Measurements from ENCODE around the gene CD300H. TPM values are rescaled to one million over a fixed set of nuclear protein-coding genes. Genes with fewer than 3 reads are reported as not detected.

The CD300H gene
- total RNA-seq, 1 experiment from 2014 or later: not detected

GRCh38 chr17:74536890-74537289 lies 30.4 kb downstream of the CD300H start (continued):
- no peak for TF ChIP-seq POLR2A (IDR thresholded peaks at IDR 0.05; ENCODE audit: borderline replicate concordance, extremely low read depth, insufficient read depth, insufficient read length)
- TF ChIP-seq JUND (IDR thresholded peaks at IDR 0.05): no peak
- TF ChIP-seq, protein P1, sequence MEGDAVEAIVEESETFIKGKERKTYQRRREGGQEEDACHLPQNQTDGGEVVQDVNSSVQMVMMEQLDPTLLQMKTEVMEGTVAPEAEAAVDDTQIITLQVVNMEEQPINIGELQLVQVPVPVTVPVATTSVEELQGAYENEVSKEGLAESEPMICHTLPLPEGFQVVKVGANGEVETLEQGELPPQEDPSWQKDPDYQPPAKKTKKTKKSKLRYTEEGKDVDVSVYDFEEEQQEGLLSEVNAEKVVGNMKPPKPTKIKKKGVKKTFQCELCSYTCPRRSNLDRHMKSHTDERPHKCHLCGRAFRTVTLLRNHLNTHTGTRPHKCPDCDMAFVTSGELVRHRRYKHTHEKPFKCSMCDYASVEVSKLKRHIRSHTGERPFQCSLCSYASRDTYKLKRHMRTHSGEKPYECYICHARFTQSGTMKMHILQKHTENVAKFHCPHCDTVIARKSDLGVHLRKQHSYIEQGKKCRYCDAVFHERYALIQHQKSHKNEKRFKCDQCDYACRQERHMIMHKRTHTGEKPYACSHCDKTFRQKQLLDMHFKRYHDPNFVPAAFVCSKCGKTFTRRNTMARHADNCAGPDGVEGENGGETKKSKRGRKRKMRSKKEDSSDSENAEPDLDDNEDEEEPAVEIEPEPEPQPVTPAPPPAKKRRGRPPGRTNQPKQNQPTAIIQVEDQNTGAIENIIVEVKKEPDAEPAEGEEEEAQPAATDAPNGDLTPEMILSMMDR (IDR thresholded peaks at IDR 0.05 in 2 of 3, conservative IDR thresholded peaks at IDR 0.05 in 1 of 3; ENCODE audit: borderline replicate concordance in 1 of 3, insufficient read depth in 1 of 3, low read depth in 2 of 3, low read length in 2 of 3): no peak

- Histone ChIP-seq H3K4me2 (ENCODE audit: low read length) (no peak overlapping the region), H3K4me1 (ENCODE audit: control insufficient read depth in 1 of 2, insufficient read depth in 2 of 2, low read length in 2 of 2) (no peaks in the 10 kb centered on the region), H2AFZ (ENCODE audit: low read depth, low read length, poor library complexity, severe bottlenecking) (peak overlapping the region; percentile 86), H3K27me3 (ENCODE audit: insufficient read depth, low read length) (peaks cover 41% of the 10 kb centered on the region), H4K20me1 (ENCODE audit: insufficient read depth) (no peaks in the 10 kb centered on the region), H3K9me3 (ENCODE audit: control insufficient read depth in 1 of 2, insufficient read depth in 1 of 2, low read depth in 1 of 2, low read length in 2 of 2) (no peaks in the 10 kb centered on the region), H3K4me3 (replicated peaks in 1 of 2; ENCODE audit: low read depth in 1 of 2, low read length in 2 of 2) (no peak overlapping the region), H3K27ac (ENCODE audit: low read depth, low read length) (no peak overlapping the region), H3K79me2 (ENCODE audit: insufficient read depth, low read length) (no peaks in the 10 kb centered on the region), H3K36me3 (ENCODE audit: control insufficient read depth in 1 of 2, insufficient read depth in 2 of 2, low read length in 2 of 2) (no peaks in the 10 kb centered on the region), H3K9me2 (ENCODE audit: insufficient read depth) (no peaks in the 10 kb centered on the region), H3K9ac (ENCODE audit: low read length) (no peak overlapping the region)
- DNase-seq (ENCODE audit: low read depth, low spot score): no peak
- intact Hi-C loops (cut with micrococcal nuclease): loop anchor here (1.0 to 5.0 kb wide), 3 partner anchors 70 to 320 kb away; partner anchors contain the start of gene TTYH2
- ChIA-PET CTCF (interaction anchor here (0.6 to 4.7 kb wide), 6 partner anchors 14 to 332 kb away, joined by 3 to 49 read pairs (median 4); partner anchors contain the start of genes CD300C and GPR142), RAD21 (ENCODE audit: low non-redundant PET in 1 of 2, low total read pairs in 2 of 2, uncharacterized antibody in 2 of 2, unreplicated experiment in 2 of 2) (no interaction called here), POLR2A (no interaction called here)
- TF ChIP-seq MAX (IDR thresholded peaks at IDR 0.05): no peak
- no peak for TF ChIP-seq SIN3A (IDR thresholded peaks at IDR 0.05; ENCODE audit: low read depth)
- TF ChIP-seq, protein P2, sequence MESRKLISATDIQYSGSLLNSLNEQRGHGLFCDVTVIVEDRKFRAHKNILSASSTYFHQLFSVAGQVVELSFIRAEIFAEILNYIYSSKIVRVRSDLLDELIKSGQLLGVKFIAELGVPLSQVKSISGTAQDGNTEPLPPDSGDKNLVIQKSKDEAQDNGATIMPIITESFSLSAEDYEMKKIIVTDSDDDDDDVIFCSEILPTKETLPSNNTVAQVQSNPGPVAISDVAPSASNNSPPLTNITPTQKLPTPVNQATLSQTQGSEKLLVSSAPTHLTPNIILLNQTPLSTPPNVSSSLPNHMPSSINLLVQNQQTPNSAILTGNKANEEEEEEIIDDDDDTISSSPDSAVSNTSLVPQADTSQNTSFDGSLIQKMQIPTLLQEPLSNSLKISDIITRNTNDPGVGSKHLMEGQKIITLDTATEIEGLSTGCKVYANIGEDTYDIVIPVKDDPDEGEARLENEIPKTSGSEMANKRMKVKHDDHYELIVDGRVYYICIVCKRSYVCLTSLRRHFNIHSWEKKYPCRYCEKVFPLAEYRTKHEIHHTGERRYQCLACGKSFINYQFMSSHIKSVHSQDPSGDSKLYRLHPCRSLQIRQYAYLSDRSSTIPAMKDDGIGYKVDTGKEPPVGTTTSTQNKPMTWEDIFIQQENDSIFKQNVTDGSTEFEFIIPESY (IDR thresholded peaks at IDR 0.05; ENCODE audit: extremely low read depth, insufficient replicate concordance, low read length): no peak
- no peak for TF ChIP-seq EGR1 (IDR thresholded peaks at IDR 0.05; ENCODE audit: low read depth)
- TF ChIP-seq YY1 (IDR thresholded peaks at IDR 0.05; ENCODE audit: extremely low read depth, insufficient replicate concordance, low read depth, low read length): no peak
- no peak for TF ChIP-seq SRF (IDR thresholded peaks at IDR 0.05; ENCODE audit: low read depth)
- TF ChIP-seq JUND (IDR thresholded peaks at IDR 0.05): no peak
- no peak for TF ChIP-seq EZH2phosphoT487 (IDR thresholded peaks at IDR 0.05; ENCODE audit: borderline replicate concordance)
- no peak for TF ChIP-seq POLR2A (IDR thresholded peaks at IDR 0.05; ENCODE audit: borderline replicate concordance, extremely low read depth, insufficient read depth, insufficient read length)
- TF ChIP-seq ELF1 (IDR thresholded peaks at IDR 0.05; ENCODE audit: borderline replicate concordance, low read depth): no peak
- TF ChIP-seq, protein P3, sequence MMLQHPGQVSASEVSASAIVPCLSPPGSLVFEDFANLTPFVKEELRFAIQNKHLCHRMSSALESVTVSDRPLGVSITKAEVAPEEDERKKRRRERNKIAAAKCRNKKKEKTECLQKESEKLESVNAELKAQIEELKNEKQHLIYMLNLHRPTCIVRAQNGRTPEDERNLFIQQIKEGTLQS (IDR thresholded peaks at IDR 0.05): no peak
- TF ChIP-seq ZFX (IDR thresholded peaks at IDR 0.05): no peak
- TF ChIP-seq SP1 (IDR thresholded peaks at IDR 0.05; ENCODE audit: low read depth): no peak
- no peak for TF ChIP-seq CEBPB (IDR thresholded peaks at IDR 0.05; ENCODE audit: low read depth)
- no peak for TF ChIP-seq FOSL1 (IDR thresholded peaks at IDR 0.05; ENCODE audit: low read depth)
- TF ChIP-seq POLR2AphosphoS5 (IDR thresholded peaks at IDR 0.05; ENCODE audit: low read depth, low read length): no peak
- no peak for TF ChIP-seq EZH2 (IDR thresholded peaks at IDR 0.05)
- no peak for TF ChIP-seq CBX3 (IDR thresholded peaks at IDR 0.05; ENCODE audit: low read depth)
- no peak for ATAC-seq
- BruUV-seq (replicated peaks): no TSS peak
These were observed 35.2 kb downstream of the CD300H start for GRCh38 chr17:74532115-74532514.

Measured in HCT116 (cell line).